Measurements from ENCODE around the gene AGTRAP.

The AGTRAP gene

DNA sequence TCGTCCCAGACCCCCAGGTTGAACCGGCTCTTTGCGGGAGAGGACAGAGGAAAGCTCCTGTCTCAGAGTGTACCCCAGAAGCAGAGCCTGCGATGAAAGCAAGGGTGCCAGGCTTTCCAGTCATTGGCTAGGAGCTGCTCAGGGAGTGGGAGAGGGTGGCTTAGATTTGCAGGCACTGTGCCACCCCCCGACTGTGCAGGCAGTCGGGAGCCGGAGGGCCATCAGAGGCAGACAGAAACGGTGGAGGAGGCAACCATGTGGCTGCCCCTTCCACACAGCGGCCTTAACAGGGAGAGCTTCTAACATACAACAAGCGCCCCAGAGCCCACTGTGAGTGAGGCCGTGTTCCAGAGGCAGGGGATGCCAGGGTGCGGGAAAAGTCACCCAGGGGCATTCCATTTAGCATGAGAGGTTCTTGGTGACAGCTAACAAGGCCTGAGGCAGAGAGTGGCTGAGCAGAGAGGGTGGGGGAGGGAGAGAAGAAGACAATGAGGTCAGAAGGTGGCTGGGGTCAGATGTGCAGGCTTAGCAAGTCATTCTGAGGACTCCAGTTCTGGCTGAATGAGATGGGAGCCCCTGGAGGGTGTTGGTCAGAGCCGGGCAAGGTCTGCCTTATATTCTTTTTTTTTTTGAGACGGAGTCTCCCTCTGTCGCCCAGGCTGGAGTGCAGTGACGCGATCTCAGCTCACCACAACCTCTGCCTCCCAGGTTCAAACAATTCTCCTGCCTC, 16.6 kb downstream of the AGTRAP start:
- TF ChIP-seq, protein P1, sequence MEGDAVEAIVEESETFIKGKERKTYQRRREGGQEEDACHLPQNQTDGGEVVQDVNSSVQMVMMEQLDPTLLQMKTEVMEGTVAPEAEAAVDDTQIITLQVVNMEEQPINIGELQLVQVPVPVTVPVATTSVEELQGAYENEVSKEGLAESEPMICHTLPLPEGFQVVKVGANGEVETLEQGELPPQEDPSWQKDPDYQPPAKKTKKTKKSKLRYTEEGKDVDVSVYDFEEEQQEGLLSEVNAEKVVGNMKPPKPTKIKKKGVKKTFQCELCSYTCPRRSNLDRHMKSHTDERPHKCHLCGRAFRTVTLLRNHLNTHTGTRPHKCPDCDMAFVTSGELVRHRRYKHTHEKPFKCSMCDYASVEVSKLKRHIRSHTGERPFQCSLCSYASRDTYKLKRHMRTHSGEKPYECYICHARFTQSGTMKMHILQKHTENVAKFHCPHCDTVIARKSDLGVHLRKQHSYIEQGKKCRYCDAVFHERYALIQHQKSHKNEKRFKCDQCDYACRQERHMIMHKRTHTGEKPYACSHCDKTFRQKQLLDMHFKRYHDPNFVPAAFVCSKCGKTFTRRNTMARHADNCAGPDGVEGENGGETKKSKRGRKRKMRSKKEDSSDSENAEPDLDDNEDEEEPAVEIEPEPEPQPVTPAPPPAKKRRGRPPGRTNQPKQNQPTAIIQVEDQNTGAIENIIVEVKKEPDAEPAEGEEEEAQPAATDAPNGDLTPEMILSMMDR (IDR thresholded peaks at IDR 0.05; ENCODE audit: extremely low read depth, missing control alignments): no peak
- DNase-seq (ENCODE audit: low spot score): no peak

DNA sequence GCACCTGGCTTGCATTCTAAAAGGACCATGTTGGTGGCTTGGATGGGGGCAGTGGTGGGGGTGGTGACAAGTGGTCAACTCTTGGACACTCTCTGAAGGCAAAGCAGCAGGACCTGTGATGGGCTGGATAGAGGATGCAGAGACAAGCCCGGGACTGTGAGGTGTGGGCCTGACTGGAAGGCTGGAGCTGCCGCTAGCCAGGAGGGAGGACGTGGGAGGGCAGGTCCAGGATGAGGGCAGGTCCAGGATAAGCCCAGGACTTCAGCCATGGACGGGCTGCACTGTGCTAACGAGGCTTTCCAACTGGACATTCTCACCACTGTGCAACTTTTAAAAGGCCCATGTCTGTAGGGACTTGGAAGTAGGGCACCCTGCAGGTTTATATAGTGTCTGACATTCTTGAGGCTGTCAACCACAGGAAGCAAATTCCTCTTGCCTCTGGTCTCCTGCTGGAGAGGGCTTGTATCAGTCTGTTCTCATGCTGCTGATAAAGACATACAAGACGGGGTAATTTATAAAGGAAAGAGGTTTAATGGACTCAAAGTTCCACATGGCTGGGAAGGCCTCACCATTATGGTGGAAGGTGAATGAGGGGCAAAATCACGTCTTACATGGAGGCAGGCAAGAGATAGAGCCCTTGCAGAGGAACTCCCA, 17.7 kb downstream of the AGTRAP start:
- TF ChIP-seq, protein P1 (IDR thresholded peaks at IDR 0.05; ENCODE audit: extremely low read depth, missing control alignments): no peak

DNA sequence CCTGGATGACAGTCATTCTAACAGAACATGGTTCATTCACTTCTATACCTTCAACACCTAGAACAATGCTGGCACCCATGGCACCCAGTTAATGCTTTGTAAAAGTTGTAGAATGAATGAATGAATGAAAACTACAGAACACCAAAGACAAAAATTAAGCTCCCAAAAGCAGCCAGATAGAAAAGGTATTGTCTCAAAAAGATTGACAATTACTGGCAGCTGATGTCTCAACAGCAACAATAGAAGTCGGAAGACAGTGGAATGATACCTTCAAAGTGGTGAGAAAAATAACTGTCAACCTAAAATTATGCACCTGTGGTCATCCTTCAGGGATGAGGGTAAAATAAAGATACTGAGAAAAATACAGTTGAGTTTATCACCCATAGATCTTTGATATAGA, 21.1 kb downstream of the AGTRAP start:
- DNase-seq (ENCODE audit: low spot score): no peak
- TF ChIP-seq, protein P1 (IDR thresholded peaks at IDR 0.05; ENCODE audit: extremely low read depth, missing control alignments): no peak

More for the DNA sequence above, 17.7 kb downstream of the AGTRAP start:
- no peak for DNase-seq (ENCODE audit: low spot score)

DNA sequence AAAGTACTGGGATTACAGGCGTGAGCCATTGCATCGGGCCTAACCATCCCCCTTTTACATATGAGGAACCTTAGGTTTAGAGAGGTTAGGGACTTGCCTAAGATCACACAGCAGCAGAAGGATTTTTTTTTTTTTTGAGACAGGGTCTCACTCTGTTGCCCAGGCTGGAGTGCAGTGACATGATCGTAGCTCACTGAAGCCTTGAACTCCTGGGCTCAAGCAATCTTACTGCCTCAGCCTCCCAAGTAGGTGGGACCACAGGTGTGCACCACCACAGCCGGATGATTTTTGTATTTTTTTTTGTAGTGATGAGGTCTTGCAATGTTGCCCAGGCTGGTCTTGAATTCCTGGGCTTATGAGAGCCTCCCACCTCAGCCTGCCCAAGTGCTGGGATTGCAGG, 23.9 kb downstream of the AGTRAP start:
- TF ChIP-seq, protein P1 (IDR thresholded peaks at IDR 0.05; ENCODE audit: extremely low read depth, missing control alignments): no peak
- no peak for DNase-seq (ENCODE audit: low spot score)

DNA sequence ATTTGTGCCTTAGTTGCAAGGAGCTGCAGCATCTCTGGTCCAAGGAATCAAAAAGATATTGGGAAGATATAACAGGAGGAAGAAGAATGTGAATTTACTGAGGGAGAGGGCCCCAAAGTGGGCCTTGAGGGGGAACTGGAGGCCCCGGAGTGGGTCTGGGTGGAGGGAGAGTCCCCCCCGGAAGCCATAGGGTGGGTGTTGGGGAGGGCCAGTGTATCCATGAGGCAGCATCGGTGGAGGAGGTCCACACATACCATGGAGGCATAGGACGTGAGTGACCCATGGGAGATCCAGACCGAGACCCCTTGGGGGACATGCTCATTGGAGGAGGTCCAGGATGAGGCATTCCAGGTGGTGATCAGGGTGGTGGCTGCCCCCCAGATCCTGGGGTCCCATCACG, 25.3 kb downstream of the AGTRAP start:
- TF ChIP-seq, protein P1 (IDR thresholded peaks at IDR 0.05; ENCODE audit: extremely low read depth, missing control alignments): no peak
- no peak for DNase-seq (ENCODE audit: low spot score)

DNA sequence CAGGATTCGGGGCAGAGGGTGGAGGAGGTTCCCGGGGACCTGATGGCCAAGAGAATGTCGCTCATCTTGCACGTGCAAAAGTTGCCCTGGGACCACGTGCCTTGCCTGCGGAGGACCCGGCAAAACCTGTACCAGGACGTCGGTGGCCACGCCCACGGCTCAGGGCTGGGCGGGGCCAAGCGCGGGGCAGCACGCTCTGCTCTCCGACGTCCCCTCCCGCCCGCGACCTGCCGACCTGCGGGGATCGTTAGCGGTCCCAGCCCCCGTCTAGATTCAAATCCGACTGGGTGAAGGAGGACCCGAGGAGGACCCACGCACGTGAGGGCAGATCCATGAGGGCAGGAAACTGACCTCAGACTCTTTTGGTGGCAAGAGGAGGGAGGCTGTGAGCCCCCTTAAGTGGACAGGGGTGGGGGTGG, 26.1 kb downstream of the AGTRAP start, which contains the start of gene C1orf167:
Gene C1orf167 (plus strand): TSS at position 206 of the 419 bp plus-strand sequence. CDS start 2,208 bp downstream, outside the sequence.
- DNase-seq (ENCODE audit: low spot score): no peak
- TF ChIP-seq, protein P1 (IDR thresholded peaks at IDR 0.05; ENCODE audit: extremely low read depth, missing control alignments): no peak

DNA sequence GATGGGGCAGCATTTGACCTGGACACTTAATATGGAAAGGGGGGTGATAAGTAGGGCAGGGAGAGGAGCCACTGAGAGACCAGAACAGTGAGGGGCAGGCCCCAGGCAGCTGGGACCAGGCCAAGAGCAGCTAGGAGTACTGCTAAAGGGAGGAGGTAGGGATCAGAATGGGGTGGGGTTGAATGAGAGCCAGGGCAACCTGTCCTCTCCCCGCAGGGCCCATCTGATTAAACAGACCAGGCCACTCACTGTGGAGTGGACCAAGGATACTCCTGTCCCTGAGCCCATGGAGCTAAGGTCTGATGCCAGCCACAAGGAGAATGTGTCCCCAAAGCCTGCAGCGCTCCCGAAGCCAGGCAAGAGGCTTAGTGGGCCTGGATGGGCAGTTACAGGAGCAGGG, 28.2 kb downstream of the AGTRAP start:
- DNase-seq (ENCODE audit: low spot score): no peak
- TF ChIP-seq, protein P1 (IDR thresholded peaks at IDR 0.05; ENCODE audit: extremely low read depth, missing control alignments): no peak

Measured in GM20000 (cell line).